Spleen (tissue), 7 donors: ENCODE data around the gene NAPB.

Experiments used
- CTCF ChIP-seq, 11 experiments: fragments of 200-600 bp in 7 of 11; fragments of 450-650 bp in 4 of 11; sonication (generic) in 4 of 11; IDR thresholded peaks in 8 of 11; conservative IDR thresholded peaks in 3 of 11; 1 replicate in 7 of 11; 2 replicates in 4 of 11; pipeline versions ENCODE4 v1.4.0 to v1.8.0; 2016 to 2021; ENCODE audit warnings: antibody characterized with exemption in 11 of 11, inconsistent platforms in 4 of 11, mild to moderate bottlenecking in 1 of 11
- POLR2A ChIP-seq, 3 donors: fragments of 450-650 bp; IDR thresholded peaks; one replicate each; pipeline ENCODE4 v1.5.1; 2017; ENCODE audit warnings: antibody characterized with exemption in 3 of 3, mild to moderate bottlenecking in 1 of 3
- POLR2AphosphoS5 ChIP-seq, 3 donors: sonication (generic); formaldehyde crosslinking; IDR thresholded peaks; one replicate each; pipeline ENCODE4 v1.5.1; 2017; ENCODE audit warnings: antibody characterized with exemption in 3 of 3
- donor health status: DM: no; HTN: no; CAD: no; lungs with moderate emphysema.
- donor health status: DM: no; HTN: no; CAD: no.
- donor health status: DM: no; HTN: no; CAD: no.

- no peak for TF ChIP-seq CTCF (IDR thresholded peaks at IDR 0.05 in 8 of 11, conservative IDR thresholded peaks at IDR 0.05 in 3 of 11)
- TF ChIP-seq POLR2AphosphoS5 (IDR thresholded peaks at IDR 0.05) = no peak
- TF ChIP-seq POLR2A (IDR thresholded peaks at IDR 0.05) = no peak
Measured at GRCh38 chr20:23454816-23455215, 33.5 kb upstream of the NAPB start.
